HG03039 (cell line): ENCODE data around the gene SYS1.
A peak's percentile ranks its signal among the peaks of the same experiment; 100 is the strongest.

Source experiments
- ATAC-seq: cut with Tn5 transposase; IDR thresholded peaks from one replicate; pipeline ENCODE4 v1.9.1; 2021; ENCODE audit warnings: mild to moderate bottlenecking, moderate library complexity; ENCODE audit not compliant: unreplicated experiment

SYS1 gene

DNA sequence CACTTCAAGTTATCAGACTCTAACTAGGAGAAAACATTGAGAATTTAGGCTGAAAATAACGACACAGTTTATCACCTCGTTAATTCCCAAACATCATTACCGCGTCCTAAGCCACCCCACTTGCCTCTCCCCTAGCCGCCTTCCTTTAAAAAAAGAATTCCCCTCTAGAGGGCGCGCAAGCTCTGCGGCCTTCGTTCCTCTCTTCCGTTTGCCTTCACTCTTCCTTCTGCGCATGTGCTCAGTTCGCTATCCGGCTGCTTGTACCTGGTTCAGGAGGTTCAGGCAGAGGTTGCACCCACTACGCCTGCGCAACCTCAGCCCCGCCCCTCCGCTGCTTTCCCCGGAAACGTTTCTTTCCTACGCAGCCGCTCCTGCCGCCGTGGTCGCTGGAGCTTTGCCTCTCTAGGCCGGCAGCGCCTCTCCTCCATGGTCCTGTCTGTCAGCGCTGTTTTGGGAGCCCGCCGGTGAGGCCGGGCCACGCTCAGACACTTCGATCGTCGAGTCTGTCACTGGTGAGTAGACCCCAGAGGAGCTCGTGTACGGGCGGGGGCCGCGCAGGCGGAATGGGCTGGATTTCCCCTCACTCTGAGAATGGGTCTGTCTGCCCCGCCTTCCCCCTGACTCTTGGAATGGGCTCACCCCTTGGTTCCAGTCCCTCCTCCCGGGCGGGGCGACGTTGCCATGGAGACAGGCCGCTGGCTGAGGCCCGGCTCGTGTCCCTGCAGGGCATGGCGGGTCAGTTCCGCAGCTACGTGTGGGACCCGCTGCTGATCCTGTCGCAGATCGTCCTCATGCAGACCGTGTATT lies at the start of gene SYS1:
SYS1 (plus strand) TSS at position 353 of the 807 bp plus-strand sequence; CDS start at position 729, 376 bp downstream.
- ATAC-seq, result peak; percentile 83

DNA sequence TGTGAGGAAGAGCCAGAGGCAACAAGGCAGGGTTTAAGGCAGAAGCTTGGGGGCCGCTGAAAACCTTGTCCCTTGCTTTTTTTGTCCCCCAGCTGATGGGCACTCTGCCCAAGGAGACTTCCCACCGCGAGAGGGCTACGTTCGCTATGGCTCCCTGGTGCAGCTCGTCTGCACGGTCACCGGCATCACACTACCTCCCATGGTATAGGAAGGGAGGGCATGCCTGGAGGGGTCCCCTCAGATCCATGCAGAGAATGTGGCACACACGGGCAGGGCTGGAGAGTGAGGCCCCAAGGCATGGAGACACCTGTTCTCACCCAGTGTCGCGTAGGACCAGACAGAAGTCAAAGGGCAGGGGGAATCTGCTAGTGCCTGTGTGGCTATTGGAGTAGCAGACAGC lies 49.0 kb upstream of the SYS1 start:
- ATAC-seq, result no peak

DNA sequence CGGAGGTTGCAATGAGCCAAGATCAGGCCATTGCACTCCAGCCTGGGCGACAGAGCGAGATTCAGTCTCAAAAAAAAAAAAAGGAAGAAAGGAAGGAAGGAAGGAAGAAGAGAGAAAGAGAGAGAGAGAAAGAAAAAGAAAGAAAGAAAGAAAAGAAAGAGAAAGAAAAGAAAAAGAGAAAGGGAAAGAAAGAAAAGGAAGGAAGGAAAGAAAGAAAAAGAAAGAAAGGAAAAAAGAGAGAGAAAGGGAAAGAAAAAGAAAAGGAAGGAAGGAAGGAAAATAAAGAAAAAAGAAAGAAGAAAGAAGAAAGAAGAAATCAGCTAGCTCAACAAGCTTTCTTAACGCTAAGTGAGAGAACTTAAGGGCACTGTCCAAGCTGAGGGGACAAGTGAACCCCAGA lies 47.3 kb upstream of the SYS1 start:
- ATAC-seq, result no peak

DNA sequence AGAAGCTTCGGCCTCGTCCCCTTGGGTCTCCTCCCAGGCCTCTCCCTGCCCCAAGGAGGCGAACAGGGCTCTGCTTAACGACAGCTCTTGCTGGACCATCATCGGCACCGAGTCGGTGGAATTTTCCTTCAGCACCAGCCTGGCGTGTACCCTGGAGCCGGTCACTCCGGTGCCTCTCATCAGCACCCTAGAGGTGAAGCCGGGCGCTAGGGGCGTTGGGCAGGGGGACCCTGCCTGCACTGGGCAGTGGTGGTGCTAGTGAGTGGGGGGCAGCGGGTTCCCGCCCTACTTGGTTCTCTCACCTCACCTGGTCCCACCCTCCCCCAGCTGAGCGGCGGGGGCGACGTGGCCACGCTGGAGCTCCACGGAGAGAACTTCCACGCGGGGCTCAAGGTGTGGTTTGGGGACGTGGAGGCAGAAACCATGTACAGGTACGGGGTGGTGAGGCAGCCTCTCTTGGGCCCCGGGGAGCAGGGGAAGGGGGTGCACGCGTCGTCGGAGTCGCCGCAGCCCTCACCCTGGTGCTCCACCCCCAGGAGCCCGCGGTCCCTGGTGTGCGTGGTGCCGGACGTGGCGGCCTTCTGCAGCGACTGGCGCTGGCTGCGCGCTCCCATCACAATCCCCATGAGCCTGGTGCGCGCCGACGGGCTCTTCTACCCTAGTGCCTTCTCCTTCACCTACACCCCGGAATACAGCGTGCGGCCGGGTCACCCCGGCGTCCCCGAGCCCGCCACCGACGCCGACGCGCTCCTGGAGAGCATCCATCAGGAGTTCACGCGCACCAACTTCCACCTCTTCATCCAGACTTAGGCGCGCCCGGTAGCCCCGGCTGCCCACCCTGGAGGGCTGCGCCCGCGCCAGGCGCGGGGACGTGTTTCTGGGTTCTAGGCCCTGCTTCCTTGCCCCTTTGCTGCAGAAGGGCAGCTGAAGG lies 46.5 kb upstream of the SYS1 start:
- no peak for ATAC-seq

DNA sequence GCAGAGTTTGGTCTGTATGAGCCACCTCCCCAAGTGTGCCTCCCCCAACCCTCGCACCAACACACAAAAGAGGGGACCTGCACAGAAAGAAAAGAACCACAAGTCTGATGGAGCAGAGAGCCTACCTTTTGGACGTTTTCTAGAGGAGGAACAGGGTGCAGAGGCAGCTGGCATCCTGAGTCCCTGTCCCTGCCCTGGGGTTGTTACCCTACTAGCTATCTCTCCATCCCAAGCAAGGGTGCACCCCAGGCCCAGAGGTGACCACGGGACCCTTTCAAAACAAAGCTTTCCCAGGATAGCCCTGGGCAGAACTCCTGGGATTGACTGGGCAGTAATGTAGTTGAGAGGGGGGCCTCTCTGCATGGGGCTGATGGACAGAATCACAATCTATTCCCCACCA lies 45.1 kb upstream of the SYS1 start:
- ATAC-seq, result no peak

DNA sequence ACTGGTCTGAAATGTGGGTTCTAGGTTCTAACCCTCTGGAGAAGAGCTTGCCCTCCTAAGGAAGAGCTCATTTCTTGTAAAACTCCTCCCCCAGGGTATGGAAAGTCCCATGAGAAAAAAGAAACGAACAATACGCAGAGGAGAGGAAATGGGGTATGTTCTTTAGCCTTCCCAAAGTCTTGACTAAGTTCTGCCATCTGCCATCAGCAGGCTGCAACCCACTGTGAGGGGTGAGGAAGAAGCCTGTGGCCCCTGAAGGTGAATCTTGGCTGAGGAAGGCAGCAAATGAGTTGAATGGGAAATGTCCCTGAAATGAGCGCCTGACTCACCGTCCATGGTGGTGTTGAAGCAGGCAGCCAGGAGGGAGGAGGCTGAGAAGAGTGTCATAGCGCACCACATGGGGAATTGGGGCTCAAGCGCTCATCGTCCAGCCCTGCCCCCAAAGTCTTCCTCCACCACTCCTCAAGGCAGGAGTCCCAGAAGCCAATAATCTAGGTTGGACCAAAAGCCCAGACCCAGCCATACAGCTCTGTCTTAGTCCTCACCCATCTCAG lies 44.5 kb upstream of the SYS1 start:
- ATAC-seq, result no peak

DNA sequence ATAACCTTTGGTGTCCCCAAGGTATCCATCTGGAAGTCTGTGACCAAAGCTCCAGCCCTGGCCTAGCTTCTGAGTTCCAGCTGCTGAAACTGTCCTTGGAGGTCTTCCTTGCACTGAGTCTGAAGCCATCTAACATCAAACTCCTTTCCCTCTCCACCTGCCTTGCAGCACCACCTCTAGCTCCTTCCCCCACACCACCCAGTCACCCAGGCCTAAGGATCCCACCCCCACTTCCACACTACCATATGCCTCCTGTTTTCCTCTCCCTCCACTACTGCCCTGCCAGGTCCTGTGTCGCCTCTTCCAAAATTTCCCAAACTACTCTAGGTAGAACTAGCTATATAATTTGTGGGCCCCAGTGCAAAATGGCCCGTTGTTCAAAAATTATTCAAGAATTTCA lies 44.0 kb upstream of the SYS1 start:
- no peak for ATAC-seq

DNA sequence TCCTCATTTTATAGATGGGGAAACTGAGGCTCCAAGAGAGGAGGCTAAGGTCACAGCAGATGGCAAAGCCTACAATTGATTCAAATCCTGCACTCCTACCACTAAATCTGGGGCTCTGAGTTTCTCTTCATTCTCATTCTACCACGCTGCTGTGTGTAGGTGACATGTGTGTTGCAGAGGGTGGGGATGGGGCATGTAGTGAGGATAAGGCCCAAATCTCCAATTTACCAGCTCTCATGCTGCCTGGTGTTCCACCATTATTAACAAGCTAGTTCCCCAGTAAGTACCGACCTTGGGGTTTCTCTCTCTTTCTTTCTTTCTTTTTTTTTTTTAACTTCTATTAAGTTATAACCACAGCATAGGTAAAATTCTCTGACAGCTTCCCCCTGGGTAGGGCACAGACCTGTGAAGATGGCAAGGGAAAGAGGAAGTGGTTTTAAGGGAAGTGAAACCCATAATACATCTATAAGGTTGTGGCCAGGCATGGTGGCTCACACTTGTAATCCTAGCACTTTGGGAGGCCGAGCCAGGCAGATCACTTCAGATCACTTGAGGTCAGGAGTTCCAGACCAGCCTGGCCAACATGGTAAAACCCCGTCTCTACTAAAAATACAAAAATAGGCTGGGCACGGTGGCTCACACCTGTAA lies 41.9 kb upstream of the SYS1 start:
- ATAC-seq, result no peak

DNA sequence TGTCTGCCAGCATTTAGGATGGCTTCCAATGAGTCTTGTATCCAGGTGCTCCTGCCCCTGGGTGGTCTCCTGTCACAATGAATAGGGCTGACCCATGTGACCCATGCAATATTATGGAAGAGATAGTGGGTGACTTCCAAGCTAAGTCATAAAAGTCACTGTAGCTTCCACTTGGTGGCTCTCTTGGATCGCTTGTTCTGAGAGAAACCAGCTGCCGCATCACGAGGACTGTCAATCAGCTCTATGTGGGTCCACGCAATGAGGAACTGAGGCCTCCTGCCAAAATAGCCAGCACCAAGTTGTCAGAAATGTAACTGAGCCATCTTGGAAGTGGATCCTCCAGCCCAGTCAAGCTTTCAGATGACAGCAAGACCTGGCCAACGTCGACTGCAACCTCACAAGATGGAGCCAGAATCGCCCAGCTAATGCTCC lies 40.0 kb upstream of the SYS1 start:
- ATAC-seq, result no peak

DNA sequence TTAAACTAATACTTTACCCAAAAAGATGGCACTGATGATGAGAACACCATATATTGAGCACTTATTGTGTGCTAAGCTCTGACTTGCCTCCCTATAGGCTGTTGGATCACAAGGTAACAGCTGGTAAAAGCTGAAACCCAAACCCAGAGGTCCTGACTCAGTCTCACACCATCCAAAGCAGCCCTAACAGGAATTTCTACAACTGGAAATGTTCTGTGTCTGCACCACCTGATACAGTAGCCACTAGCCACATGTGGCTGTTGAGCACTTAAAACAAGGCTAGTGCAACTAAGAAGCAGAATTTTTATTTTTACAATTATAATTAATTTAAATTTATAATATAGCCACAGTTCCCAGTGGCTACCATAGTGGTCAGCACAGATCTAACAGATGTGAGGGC lies 39.2 kb upstream of the SYS1 start:
- no peak for ATAC-seq

DNA sequence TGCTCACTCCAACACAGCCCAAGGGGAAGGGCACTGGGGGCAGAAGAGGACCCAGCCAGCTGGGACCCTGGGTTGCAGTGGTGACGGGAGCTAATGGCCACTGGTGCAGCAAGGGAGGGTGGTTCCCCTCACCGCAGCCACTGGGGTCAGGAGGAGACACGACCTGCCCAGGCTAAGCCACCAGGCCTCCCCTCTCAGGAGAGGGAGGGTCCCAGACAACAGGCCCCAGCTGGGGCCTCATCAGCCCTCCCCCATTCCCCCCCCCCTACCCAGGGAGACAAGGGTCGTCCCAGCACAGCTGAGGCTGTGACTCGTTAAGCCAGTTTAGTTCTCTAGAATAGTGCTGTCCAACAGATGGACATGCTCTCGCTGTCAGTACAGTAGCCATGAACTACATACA lies 37.6 kb upstream of the SYS1 start:
- no peak for ATAC-seq

DNA sequence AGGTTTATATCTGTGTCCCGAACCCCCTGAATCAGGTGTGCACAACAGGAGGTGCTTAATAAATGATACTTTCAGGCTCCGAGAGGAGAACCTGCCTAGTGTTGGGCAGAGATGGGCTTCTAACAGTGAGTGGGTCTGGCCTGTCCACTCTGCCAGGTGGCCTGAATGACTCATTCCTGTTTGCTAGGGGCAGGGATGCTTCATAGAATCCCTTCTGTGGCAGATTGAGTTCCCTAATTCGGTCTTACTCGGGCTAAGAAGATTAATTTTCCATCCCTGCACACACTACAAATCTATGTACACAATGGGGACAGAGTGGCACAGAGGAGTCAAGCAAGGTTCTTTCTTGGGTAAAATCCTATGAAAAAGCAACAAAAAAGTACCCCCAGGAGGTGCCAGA lies 34.5 kb upstream of the SYS1 start:
- ATAC-seq, result no peak

DNA sequence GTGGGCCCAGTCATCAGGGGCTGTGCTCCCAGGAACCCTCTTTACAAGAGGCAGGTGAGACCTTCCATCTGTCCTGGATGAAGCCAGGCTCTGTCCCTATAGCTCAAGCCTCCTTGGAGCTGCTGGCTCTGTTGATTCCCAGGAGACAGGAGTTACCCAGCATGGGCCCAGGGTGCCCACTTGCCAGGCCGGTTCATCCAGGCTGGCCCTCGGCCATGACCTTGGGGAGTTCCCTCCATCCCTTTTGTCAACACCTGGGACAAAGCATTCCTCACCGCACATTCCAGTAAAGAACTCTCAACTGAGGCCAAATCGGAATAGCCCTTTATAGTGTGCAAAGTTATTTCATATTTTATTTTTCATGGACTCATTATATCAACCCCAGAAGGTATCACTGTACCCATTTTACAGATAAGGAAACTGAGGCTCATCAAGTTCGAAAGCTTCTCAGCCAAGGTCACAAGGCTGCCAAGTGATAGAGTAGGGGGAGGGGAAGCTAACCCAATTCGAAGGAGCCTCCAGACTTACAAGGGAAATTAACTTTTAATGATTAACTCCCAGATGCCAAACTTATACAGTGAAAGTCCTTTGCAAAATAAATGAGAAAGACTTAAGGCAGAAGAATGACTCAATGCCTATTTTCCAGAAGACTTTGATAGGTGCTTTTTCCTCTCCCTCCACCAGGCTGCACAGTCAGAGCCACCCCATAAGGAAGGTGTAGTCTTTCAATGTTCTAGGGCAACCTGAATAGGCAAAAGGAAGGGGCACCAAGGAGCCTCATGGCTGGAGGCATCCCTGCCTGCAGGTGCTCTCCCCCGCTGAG lies 33.2 kb upstream of the SYS1 start:
- no peak for ATAC-seq

DNA sequence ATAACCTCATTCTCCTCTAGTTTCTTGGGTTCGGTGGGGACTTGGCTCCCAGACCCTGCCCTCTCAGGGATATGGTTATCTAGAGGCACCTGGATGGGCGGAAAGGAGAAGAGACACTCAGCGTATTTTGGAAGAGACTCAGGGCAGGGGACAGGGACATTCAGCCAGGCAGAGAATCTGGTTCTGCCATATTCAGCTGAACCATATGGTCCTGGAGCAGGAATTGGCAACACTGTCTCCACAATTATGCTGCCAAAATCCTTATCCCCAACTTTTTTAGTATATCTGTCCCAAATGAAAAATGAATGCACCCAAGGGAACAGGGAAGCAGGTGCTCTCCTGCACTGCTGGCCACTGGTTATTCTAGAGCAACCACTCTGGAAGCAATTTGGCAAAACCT lies 32.5 kb upstream of the SYS1 start:
- ATAC-seq, result no peak

DNA sequence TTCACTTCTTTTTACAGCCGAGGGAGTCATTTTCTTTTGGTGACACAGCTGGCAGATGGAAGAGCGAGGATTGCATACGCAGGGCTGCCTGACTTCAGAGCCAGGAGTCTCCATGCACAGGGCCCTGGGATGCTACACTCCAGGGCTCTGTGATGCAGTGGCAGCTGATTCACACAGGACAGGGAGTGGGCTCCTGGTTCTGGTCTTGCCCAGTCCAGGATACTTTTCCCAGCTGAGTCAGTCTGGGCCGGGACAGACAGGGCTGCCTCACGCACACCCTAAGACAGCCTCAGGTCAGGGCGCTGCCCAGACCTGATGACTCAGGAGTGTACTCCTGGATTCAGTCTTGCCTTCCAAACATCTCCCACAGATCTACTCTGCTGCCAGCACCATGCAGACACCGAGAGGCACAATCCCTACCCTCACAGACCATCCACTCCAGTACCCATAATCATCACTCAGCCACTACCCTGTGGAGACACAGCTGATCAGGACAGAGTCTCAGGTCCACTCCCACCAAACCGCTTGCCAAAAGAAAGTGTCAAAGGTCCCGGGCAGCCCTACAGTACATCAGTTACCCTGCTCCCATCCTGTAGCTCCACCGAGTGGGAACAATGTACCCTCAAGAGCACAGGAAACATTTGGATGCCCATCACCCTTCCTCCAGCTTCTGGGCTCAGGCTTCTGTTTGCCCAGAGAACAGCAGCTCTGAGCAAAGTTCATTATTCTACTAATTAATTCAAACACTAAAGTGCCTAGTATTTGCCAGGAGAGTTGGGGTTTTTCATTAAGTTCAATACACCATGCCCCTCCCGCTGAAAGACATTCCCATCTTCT lies 26.2 kb upstream of the SYS1 start:
- ATAC-seq, result no peak

DNA sequence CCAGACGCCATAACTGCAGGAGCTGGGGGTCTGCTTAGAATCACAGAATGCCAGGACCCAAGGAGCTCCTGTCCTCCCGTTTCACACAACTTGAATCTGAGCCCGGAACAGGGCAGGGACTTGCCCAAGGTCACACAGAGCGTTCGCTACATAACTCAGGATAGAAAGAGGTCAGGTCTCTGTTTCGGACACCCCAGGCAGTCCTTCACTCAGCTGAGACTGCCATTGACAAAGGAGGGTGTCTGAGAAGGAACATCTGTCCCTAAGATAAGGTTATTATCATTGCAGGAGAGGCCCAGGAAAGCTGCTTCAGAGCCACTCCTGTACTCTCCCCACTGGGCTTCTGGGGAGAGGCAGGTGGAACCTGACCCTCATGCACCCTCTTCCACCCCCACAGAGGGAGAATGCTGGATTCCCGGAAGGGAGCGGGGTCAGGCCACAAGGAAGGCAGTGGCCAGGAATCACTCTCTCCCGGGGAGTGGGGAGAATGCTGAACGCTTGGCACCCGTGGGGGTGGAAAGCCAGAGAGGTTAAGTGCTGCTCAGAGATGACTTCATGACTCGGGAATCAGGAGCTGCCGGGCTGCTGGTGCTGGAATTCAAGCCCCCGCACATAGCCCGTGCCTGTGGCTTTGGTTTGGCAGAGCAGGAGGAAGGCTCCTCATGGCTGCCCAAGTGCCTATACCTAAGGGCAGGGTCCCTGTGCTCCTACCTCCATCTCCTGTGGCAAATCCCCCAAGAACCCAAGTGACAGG lies 25.4 kb upstream of the SYS1 start:
- no peak for ATAC-seq

DNA sequence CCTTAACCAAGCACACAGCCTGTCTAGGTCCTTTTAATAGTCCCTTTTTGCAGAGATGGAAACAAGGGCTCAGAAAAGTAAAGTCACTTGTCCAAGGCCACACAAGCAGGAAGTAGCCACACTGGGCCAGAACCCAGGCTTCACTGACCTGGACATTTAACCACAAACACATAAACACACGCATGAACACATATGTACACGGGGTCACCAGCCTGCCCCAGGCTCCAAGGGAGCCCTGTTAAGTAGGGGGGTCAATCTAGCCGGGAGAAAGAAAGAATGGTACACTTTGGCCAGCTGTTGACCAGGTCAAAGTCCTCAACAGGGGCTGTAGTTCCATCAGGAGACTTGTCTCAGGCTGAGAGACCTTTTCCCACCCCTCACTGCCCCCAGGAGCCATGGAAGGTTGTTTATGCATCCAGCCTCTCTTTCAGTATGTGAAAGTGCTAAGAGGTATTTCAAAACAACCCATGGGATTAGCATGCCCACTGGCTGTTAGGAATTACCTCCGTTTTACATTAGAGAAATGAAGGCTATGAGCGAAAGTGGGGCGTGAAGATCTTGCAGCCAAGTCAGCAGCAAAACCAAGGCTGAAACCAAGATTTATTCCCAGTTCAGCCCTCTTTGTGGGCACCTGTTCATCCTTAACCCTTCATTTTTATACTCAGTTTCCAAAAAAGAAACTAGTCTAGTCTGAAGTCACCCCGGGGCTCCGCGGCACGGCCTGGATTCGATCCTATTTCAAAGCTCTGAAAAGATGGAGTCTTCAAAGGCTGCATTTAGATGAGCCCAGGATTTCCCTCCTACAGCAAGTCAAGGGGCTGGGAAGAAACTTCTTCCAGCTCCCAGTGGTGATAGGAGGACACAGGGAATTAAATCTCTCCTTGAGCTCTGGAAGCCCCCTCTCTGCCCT lies 24.6 kb upstream of the SYS1 start:
- no peak for ATAC-seq

DNA sequence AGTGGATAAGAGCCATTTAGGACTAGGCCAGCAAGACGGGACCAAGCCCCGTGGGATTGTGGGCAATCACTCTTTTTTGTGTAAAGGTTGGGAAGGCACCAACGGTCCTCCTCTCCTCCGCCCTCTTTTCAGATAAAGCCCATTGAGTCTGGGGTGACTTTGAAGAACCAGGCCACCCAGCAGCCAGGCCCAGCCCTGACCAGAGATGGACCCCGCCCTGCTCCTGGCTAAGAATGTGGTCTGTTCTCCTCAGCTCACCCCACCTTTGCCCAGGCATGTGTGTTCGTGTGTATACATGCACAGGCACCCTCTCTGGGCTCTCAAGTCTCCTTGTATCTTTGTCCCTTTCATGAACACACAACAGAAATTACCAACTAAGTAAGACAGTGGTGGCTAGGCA lies 23.9 kb upstream of the SYS1 start:
- no peak for ATAC-seq
